Activated naive CD8-positive, alpha-beta T cell (primary cell): ENCODE measurements around the gene MYO1B.

Source experiments
- H3K27ac Mint-ChIP-seq: one replicate; pipeline ENCODE4 v1.8.0; 2021; ENCODE audit warnings: mixed read lengths
- H3K27me3 Mint-ChIP-seq: one replicate; pipeline ENCODE4 v1.8.0; 2021; ENCODE audit warnings: mixed read lengths
- H3K36me3 Mint-ChIP-seq: one replicate; pipeline ENCODE4 v1.8.0; 2021; ENCODE audit warnings: mixed read lengths
- H3K4me1 Mint-ChIP-seq: one replicate; pipeline ENCODE4 v1.8.0; 2021; ENCODE audit warnings: low read depth, mixed read lengths
- H3K4me3 Mint-ChIP-seq: one replicate; pipeline ENCODE4 v1.8.0; 2021; ENCODE audit warnings: mild to moderate bottlenecking, mixed read lengths
- H3K9me3 Mint-ChIP-seq: one replicate; pipeline ENCODE4 v1.8.0; 2021; ENCODE audit warnings: low read depth, mixed read lengths

Gene MYO1B

GRCh38 chr2:191245046-191245868, at the start of gene MYO1B:
Gene MYO1B, plus strand, starts transcription at chr2:191245404. Its CDS starts 31,492 bp downstream, at chr2:191276896.
- peaks cover 3% of the 10 kb centered on the region for H3K27me3 Mint-ChIP-seq
- H3K4me1 Mint-ChIP-seq, result peaks cover 19% of the 10 kb centered on the region
- H3K36me3 Mint-ChIP-seq, result no peaks in the 10 kb centered on the region
- peak within 1 kb of the TSS; percentile 87 for H3K4me3 Mint-ChIP-seq
- peak within 1 kb of the TSS; percentile 16 for H3K27ac Mint-ChIP-seq
- H3K9me3 Mint-ChIP-seq, result no peaks in the 10 kb centered on the region

- Mint-ChIP-seq H3K36me3 (peaks cover 5% of the 10 kb centered on the region), H3K27me3 (no peaks in the 10 kb centered on the region), H3K9me3 (no peaks in the 10 kb centered on the region), H3K4me3 (no peak overlapping the region), H3K27ac (peak overlapping the region; percentile 34), H3K4me1 (peaks cover 56% of the 10 kb centered on the region)
Observed at GRCh38 chr2:191197096-191197495, 48.1 kb upstream of the MYO1B start.

DNA sequence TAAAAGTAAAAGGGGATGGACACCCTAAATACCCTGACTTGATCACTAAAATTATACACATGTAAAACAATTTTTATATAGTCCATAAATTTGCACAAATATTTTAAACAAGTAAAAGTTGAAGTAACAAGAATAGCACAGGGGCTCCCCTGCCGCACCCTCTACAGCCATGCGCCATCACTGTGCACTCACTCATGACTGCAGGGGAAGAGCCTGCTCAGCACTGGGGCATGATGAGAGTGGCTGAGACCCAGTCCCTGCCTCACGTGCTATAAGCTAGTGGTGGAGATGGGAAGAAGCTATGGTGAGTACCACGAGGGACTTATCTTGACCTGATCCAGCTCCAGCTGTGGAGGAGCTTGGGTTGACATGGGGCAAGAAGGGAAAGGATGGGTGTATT, 46.9 kb upstream of the MYO1B start:
- Mint-ChIP-seq H3K36me3 (peaks cover 5% of the 10 kb centered on the region), H3K4me1 (peaks cover 59% of the 10 kb centered on the region), H3K27ac (peak overlapping the region; percentile 54), H3K27me3 (no peaks in the 10 kb centered on the region), H3K4me3 (no peak overlapping the region), H3K9me3 (no peaks in the 10 kb centered on the region)

DNA sequence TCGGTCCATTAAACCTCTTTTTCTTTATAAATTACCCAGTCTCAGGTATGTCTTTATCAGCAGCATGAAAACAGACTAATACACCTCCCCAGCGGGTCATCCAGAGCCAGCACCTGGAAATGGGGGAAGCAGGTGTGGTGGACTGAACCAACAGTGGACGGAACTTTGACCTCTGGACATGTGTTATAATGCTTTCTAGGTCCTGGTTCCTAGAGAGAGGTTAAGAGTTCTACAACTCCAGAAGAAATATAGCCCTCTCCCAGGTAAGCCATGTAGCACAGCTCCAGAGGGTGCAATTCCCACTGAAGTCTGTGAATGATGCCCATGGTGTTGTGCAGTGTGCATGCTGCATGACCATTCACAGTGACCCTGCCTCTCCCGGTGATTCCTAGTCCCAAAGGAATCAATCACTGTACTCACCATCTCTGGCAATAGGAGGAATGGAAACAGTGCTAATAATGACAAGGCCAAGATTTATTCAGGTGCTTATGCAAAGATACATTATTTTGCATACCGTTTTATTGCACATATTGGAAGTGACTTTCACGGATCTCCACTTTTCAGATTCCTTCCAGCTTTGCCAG, 45.2 kb upstream of the MYO1B start:
- Mint-ChIP-seq H3K27me3 (no peaks in the 10 kb centered on the region), H3K36me3 (peaks cover 5% of the 10 kb centered on the region), H3K4me3 (no peak overlapping the region), H3K27ac (no peak overlapping the region), H3K9me3 (no peaks in the 10 kb centered on the region), H3K4me1 (peaks cover 53% of the 10 kb centered on the region)

- no peak overlapping the region for H3K27ac Mint-ChIP-seq
- H3K36me3 Mint-ChIP-seq, result peaks cover 5% of the 10 kb centered on the region
- peaks cover 51% of the 10 kb centered on the region for H3K4me1 Mint-ChIP-seq
- H3K9me3 Mint-ChIP-seq, result no peaks in the 10 kb centered on the region
- no peaks in the 10 kb centered on the region for H3K27me3 Mint-ChIP-seq
- H3K4me3 Mint-ChIP-seq, result no peak overlapping the region
Observed at GRCh38 chr2:191200910-191201309, 44.3 kb upstream of the MYO1B start.

GRCh38 chr2:191202209-191202721, 42.9 kb upstream of the MYO1B start:
- Mint-ChIP-seq H3K4me1 (peaks cover 54% of the 10 kb centered on the region), H3K36me3 (peaks cover 10% of the 10 kb centered on the region), H3K27ac (peak overlapping the region; percentile 72), H3K27me3 (no peaks in the 10 kb centered on the region), H3K9me3 (no peaks in the 10 kb centered on the region), H3K4me3 (peak overlapping the region; percentile 50)

GRCh38 chr2:191202881-191203397, 42.3 kb upstream of the MYO1B start:
- Mint-ChIP-seq H3K4me1 (peaks cover 49% of the 10 kb centered on the region), H3K36me3 (peaks cover 5% of the 10 kb centered on the region), H3K4me3 (peak overlapping the region; percentile 36), H3K9me3 (no peaks in the 10 kb centered on the region), H3K27ac (peak overlapping the region; percentile 72), H3K27me3 (no peaks in the 10 kb centered on the region)

DNA sequence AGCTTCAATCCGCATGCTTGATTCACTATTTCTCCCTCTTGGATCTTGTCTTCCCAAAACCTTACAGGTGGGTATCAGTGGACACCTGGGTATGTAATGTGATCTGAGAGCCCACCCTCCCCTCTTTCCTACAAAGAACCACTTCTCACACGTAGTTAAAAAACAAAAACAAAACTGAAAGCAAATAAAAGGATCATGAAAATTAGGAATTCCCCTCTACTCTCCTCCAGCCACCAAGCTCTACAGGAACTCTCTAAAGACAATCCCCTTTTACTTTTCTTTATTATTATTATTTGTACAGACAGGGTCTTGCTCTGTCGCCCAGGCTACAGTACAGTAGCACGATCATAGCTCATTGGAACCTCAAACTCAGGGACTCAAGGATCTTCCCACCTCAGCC, 40.8 kb upstream of the MYO1B start:
- Mint-ChIP-seq H3K4me3 (peak overlapping the region; percentile 74), H3K4me1 (peaks cover 49% of the 10 kb centered on the region), H3K36me3 (peaks cover 5% of the 10 kb centered on the region), H3K27me3 (no peaks in the 10 kb centered on the region), H3K9me3 (no peaks in the 10 kb centered on the region), H3K27ac (peak overlapping the region; percentile 79)

DNA sequence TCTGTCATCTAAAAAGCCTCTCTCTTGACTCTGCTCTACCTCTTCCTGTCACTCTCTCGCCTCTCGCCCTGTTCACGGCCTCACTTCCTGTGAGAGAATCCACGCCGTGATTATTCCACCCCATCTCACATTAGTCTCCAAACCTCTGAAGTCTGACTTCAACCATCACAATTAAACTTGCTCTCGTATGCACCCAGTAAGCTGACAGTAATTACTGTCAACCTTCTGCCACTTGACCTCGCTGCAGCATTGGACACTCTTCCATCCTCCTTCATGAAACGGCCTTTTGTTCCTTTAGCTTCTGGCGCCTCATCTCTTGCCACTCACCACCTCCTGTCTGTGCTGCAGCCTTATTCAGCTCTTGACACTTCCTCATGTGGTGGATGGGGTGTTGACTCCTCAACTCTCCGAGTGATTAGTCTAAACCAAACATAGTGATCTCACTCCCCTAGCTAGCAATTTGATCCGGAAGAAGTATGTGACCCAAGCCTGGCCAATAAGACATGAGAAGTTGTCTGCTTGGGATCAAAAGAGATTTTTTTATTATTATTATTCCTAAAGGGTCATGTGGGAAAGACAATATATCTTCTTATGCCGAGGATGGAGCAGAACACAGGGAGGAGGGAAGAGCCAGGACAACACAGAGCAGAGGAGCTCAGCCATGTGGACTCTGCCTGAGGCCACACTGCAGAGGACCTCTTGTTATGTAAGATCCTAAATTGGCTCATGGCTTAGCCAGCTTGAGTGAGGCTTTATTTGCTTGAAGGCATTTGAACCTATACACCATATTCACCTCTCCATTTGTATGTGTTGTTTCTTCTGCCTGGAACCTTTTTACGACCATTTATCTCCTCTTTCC, 38.4 kb upstream of the MYO1B start:
- Mint-ChIP-seq H3K36me3 (peaks cover 10% of the 10 kb centered on the region), H3K27ac (peak overlapping the region; percentile 93), H3K27me3 (no peaks in the 10 kb centered on the region), H3K4me1 (peaks cover 40% of the 10 kb centered on the region), H3K4me3 (peak overlapping the region; percentile 72), H3K9me3 (peaks cover 8% of the 10 kb centered on the region)

DNA sequence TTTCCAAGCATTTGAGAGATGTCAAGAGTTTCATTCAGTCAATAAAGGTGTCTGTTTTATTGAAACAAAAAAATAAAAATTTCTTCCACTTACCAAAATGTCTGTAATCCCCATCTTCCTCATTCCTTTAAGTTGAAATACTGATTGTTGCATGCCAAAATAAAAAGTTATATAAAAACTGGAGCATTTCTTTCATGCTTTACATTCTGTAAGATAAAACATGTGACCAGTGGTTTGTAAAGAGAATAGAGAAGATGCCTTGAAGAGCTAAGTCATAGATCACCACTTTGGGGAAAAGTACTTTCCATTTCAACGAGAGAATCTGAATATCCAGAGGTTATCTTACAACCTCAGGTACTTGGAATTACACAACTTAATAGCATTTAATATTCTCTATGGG, 35.9 kb upstream of the MYO1B start:
- peaks cover 20% of the 10 kb centered on the region for H3K4me1 Mint-ChIP-seq

GRCh38 chr2:191212119-191212518, 33.1 kb upstream of the MYO1B start:
- Mint-ChIP-seq H3K4me1 (no peaks in the 10 kb centered on the region), H3K27me3 (no peaks in the 10 kb centered on the region), H3K9me3 (peaks cover 19% of the 10 kb centered on the region), H3K36me3 (peaks cover 15% of the 10 kb centered on the region), H3K4me3 (no peak overlapping the region), H3K27ac (no peak overlapping the region)

More for the DNA sequence above, 35.9 kb upstream of the MYO1B start:
- H3K27ac Mint-ChIP-seq, result no peak overlapping the region
- peaks cover 19% of the 10 kb centered on the region for H3K36me3 Mint-ChIP-seq
- no peaks in the 10 kb centered on the region for H3K27me3 Mint-ChIP-seq
- H3K9me3 Mint-ChIP-seq, result peaks cover 19% of the 10 kb centered on the region
- H3K4me3 Mint-ChIP-seq, result no peak overlapping the region

DNA sequence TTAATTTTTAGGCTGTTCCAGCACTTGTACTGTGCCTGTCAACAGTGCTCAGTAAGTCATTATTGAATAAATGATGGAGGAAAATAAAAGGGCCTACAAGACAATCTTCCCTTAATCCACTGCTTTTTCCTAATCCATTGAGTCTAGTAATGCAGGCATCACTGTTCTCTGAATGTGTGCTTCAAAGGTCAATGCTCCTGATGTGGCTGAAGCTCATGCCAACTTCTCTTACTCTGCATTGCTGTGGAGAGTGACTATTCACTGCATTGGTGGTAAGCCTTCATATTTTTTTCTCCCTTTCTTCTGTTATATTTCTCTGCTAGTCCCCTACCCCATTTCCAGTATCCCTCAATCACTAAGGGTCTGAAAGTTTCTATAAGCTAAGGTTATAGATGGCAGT, 31.9 kb upstream of the MYO1B start:
- peaks cover 9% of the 10 kb centered on the region for H3K4me1 Mint-ChIP-seq
- no peaks in the 10 kb centered on the region for H3K27me3 Mint-ChIP-seq
- peaks cover 15% of the 10 kb centered on the region for H3K36me3 Mint-ChIP-seq
- H3K27ac Mint-ChIP-seq, result no peak overlapping the region
- peaks cover 19% of the 10 kb centered on the region for H3K9me3 Mint-ChIP-seq
- H3K4me3 Mint-ChIP-seq, result no peak overlapping the region

DNA sequence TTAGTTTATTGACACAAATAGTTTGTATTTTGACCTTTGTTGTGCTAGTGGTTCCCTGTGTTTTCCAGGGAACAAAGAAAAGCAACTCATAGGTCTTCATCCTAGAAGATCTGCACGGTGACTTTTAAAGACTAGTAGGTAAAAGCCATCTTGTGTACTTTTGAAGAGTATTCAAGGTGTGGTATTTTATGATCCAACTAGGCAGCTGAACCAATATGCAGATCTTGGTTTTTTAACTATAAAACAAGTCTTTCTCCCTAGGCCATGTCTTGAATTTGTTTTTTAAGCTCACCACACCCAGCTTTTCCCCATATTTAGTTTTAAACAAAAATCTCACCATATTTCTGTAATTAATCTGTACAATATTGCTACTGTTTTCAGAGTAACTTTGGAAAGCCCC, 30.0 kb upstream of the MYO1B start:
- H3K9me3 Mint-ChIP-seq, result peaks cover 19% of the 10 kb centered on the region
- H3K4me3 Mint-ChIP-seq, result no peak overlapping the region
- H3K4me1 Mint-ChIP-seq, result peaks cover 13% of the 10 kb centered on the region
- H3K27me3 Mint-ChIP-seq, result no peaks in the 10 kb centered on the region
- peaks cover 15% of the 10 kb centered on the region for H3K36me3 Mint-ChIP-seq
- no peak overlapping the region for H3K27ac Mint-ChIP-seq

- no peak overlapping the region for H3K4me3 Mint-ChIP-seq
- no peaks in the 10 kb centered on the region for H3K27me3 Mint-ChIP-seq
- peaks cover 11% of the 10 kb centered on the region for H3K36me3 Mint-ChIP-seq
- H3K9me3 Mint-ChIP-seq, result peaks cover 16% of the 10 kb centered on the region
- H3K4me1 Mint-ChIP-seq, result peaks cover 13% of the 10 kb centered on the region
- H3K27ac Mint-ChIP-seq, result no peak overlapping the region
Observed at GRCh38 chr2:191215666-191216065, 29.5 kb upstream of the MYO1B start.
